Activated CD4-positive, alpha-beta T cell treated with anti-CD3 and anti-CD28 coated beads, Interleukin-2, amount 10 ng/mL, durations not matched to agents 24 days and 14 days (primary cell): ENCODE results near the gene ABCF2. TPM values are rescaled to one million over a fixed set of nuclear protein-coding genes. Genes with fewer than 3 reads are reported as not detected.

Experiments
- DNase-seq: peaks from one replicate; pipeline ENCODE4 v3.0.0; 2022
- H3K27ac Mint-ChIP-seq: one replicate; pipeline ENCODE4 v1.8.0; 2022; ENCODE audit warnings: mild to moderate bottlenecking, mixed read lengths
- H3K27me3 Mint-ChIP-seq: one replicate; pipeline ENCODE4 v1.8.0; 2022; ENCODE audit warnings: mixed read lengths
- H3K36me3 Mint-ChIP-seq: one replicate; pipeline ENCODE4 v1.8.0; 2022; ENCODE audit warnings: low read depth, mild to moderate bottlenecking, mixed read lengths
- H3K4me1 Mint-ChIP-seq: one replicate; pipeline ENCODE4 v1.8.0; 2021; ENCODE audit warnings: mixed read lengths
- H3K4me3 Mint-ChIP-seq: one replicate; pipeline ENCODE4 v1.8.0; 2022; ENCODE audit warnings: mild to moderate bottlenecking, moderate library complexity, mixed read lengths
- H3K9me3 Mint-ChIP-seq: one replicate; pipeline ENCODE4 v1.8.0; 2021; ENCODE audit warnings: mixed read lengths
- intact Hi-C: fragments of 100-400 bp; cut with micrococcal nuclease; formaldehyde crosslinking; loops from one replicate; pipeline ENCODE4 v1.15.1; 2023
- total RNA-seq: library from RNA; stranded (reverse); gene quantifications from 2 replicates; pipeline ENCODE4 v1.2.3, GENCODE V29; 2022

Gene ABCF2
- total RNA-seq, 1 donor from 2014 or later = 84.6 TPM

GRCh38 chr7:151249034-151249731 lies 22.2 kb upstream of the ABCF2 start:
- H3K4me1 Mint-ChIP-seq = peaks cover 24% of the 10 kb centered on the region
- peak; percentile 79 for DNase-seq
- H3K4me3 Mint-ChIP-seq = peak overlapping the region; percentile 50
- no peaks in the 10 kb centered on the region for H3K36me3 Mint-ChIP-seq
- intact Hi-C loops = loop anchor here (2.0 to 10.0 kb wide), 3 partner anchors 28 to 196 kb away; partner anchors contain the start of gene CRYGN
- peaks cover 69% of the 10 kb centered on the region for H3K27me3 Mint-ChIP-seq
- no peak overlapping the region for H3K27ac Mint-ChIP-seq
- H3K9me3 Mint-ChIP-seq = no peaks in the 10 kb centered on the region

GRCh38 chr7:151248346-151249033 lies 21.5 kb upstream of the ABCF2 start, which contains the start of gene SMARCD3:
TSS of gene SMARCD3 (minus strand) at chr7:151248694. CDS start at chr7:151248562, 132 bp downstream.
- intact Hi-C loops = loop anchor here (2.0 to 10.0 kb wide), 3 partner anchors 28 to 196 kb away; partner anchors contain the start of gene CRYGN
- H3K36me3 Mint-ChIP-seq = no peaks in the 10 kb centered on the region
- no peaks in the 10 kb centered on the region for H3K9me3 Mint-ChIP-seq
- peaks cover 31% of the 10 kb centered on the region for H3K4me1 Mint-ChIP-seq
- no peak within 1 kb of the TSS for H3K27ac Mint-ChIP-seq
- H3K4me3 Mint-ChIP-seq = peak within 1 kb of the TSS; percentile 80
- H3K27me3 Mint-ChIP-seq = peaks cover 62% of the 10 kb centered on the region
- peak; percentile 70 for DNase-seq

GRCh38 chr7:151247611-151248345 lies 20.8 kb upstream of the ABCF2 start:
- intact Hi-C loops = loop anchor here (2.0 to 10.0 kb wide), 3 partner anchors 29 to 197 kb away; partner anchors contain the start of gene CRYGN
- H3K27me3 Mint-ChIP-seq = peaks cover 58% of the 10 kb centered on the region
- peaks cover 36% of the 10 kb centered on the region for H3K4me1 Mint-ChIP-seq
- H3K36me3 Mint-ChIP-seq = no peaks in the 10 kb centered on the region
- peak overlapping the region; percentile 55 for H3K4me3 Mint-ChIP-seq
- no peak for DNase-seq
- no peak overlapping the region for H3K27ac Mint-ChIP-seq
- H3K9me3 Mint-ChIP-seq = no peaks in the 10 kb centered on the region

- Mint-ChIP-seq H3K4me1 (peaks cover 36% of the 10 kb centered on the region), H3K27ac (peak overlapping the region; percentile 41), H3K4me3 (peak overlapping the region; percentile 37), H3K27me3 (peaks cover 51% of the 10 kb centered on the region), H3K9me3 (no peaks in the 10 kb centered on the region), H3K36me3 (no peaks in the 10 kb centered on the region)
- intact Hi-C loops = loop anchor here (10.0 kb wide), 2 partner anchors 122 to 198 kb away; partner anchors contain the start of gene CRYGN
- no peak for DNase-seq
These were observed 20.0 kb upstream of the ABCF2 start for GRCh38 chr7:151246851-151247580.

- Mint-ChIP-seq H3K27me3 (peaks cover 50% of the 10 kb centered on the region), H3K9me3 (no peaks in the 10 kb centered on the region), H3K36me3 (no peaks in the 10 kb centered on the region), H3K27ac (no peak overlapping the region), H3K4me1 (peaks cover 36% of the 10 kb centered on the region), H3K4me3 (peak overlapping the region; percentile 61)
- intact Hi-C loops = loop anchor here (10.0 kb wide), 2 partner anchors 121 to 199 kb away; partner anchors contain the start of gene CRYGN
- no peak for DNase-seq
These were observed 19.3 kb upstream of the ABCF2 start for GRCh38 chr7:151246102-151246850.

- DNase-seq = peak; percentile 91
- peak overlapping the region; percentile 70 for H3K4me3 Mint-ChIP-seq
- peaks cover 35% of the 10 kb centered on the region for H3K4me1 Mint-ChIP-seq
- H3K36me3 Mint-ChIP-seq = no peaks in the 10 kb centered on the region
- no peaks in the 10 kb centered on the region for H3K9me3 Mint-ChIP-seq
- peaks cover 42% of the 10 kb centered on the region for H3K27me3 Mint-ChIP-seq
- H3K27ac Mint-ChIP-seq = no peak overlapping the region
- intact Hi-C loops = loop anchor here (1.0 to 10.0 kb wide), 5 partner anchors 19 to 199 kb away; partner anchors contain the start of genes ABCF2 and CRYGN
These were observed 18.5 kb upstream of the ABCF2 start for GRCh38 chr7:151245360-151246101.

- Mint-ChIP-seq H3K27ac (no peak overlapping the region), H3K4me3 (peak overlapping the region; percentile 70), H3K4me1 (peaks cover 35% of the 10 kb centered on the region), H3K9me3 (no peaks in the 10 kb centered on the region), H3K27me3 (peaks cover 36% of the 10 kb centered on the region), H3K36me3 (peaks cover 3% of the 10 kb centered on the region)
- intact Hi-C loops = loop anchor here (1.0 to 10.0 kb wide), 6 partner anchors 12 to 200 kb away; partner anchors contain the start of genes ABCF2 and CRYGN
- no peak for DNase-seq
These were observed 17.9 kb upstream of the ABCF2 start for GRCh38 chr7:151244841-151245346.

GRCh38 chr7:151244196-151244840 lies 17.3 kb upstream of the ABCF2 start:
- Mint-ChIP-seq H3K4me3 (peak overlapping the region; percentile 70), H3K9me3 (no peaks in the 10 kb centered on the region), H3K27me3 (peaks cover 32% of the 10 kb centered on the region), H3K4me1 (peaks cover 34% of the 10 kb centered on the region), H3K36me3 (peaks cover 5% of the 10 kb centered on the region), H3K27ac (no peak overlapping the region)
- peak; percentile 89 for DNase-seq
- intact Hi-C loops = loop anchor here (1.0 to 10.0 kb wide), 5 partner anchors 11 to 200 kb away; partner anchors contain the start of genes ABCF2 and CRYGN

- Mint-ChIP-seq H3K4me1 (peaks cover 32% of the 10 kb centered on the region), H3K27ac (peak overlapping the region; percentile 63), H3K9me3 (no peaks in the 10 kb centered on the region), H3K4me3 (peak overlapping the region; percentile 70), H3K36me3 (peaks cover 5% of the 10 kb centered on the region), H3K27me3 (peaks cover 30% of the 10 kb centered on the region)
- peak; percentile 85 for DNase-seq
- intact Hi-C loops = loop anchor here (1.0 to 10.0 kb wide), 5 partner anchors 10 to 201 kb away; partner anchors contain the start of genes ABCF2 and CRYGN
These were observed 16.6 kb upstream of the ABCF2 start for GRCh38 chr7:151243408-151244195.

- H3K4me1 Mint-ChIP-seq = peaks cover 29% of the 10 kb centered on the region
- H3K27me3 Mint-ChIP-seq = peaks cover 26% of the 10 kb centered on the region
- DNase-seq = no peak
- peak overlapping the region; percentile 70 for H3K4me3 Mint-ChIP-seq
- H3K9me3 Mint-ChIP-seq = no peaks in the 10 kb centered on the region
- intact Hi-C loops = loop anchor here (10.0 kb wide), 2 partner anchors 118 to 202 kb away; partner anchors contain the start of gene CRYGN
- peaks cover 5% of the 10 kb centered on the region for H3K36me3 Mint-ChIP-seq
- H3K27ac Mint-ChIP-seq = no peak overlapping the region
These were observed 16.0 kb upstream of the ABCF2 start for GRCh38 chr7:151243045-151243349.
